IMR-90 (cell line): Measurements from ENCODE around the gene NAT8. TPM values are rescaled to one million over a fixed set of nuclear protein-coding genes. Genes with fewer than 3 reads are reported as not detected.
"Not testable (repeated sequence)": the region's sequence is repeated elsewhere in the genome, so short reads cannot be mapped to it uniquely, and the experiment has no call there.

ENCODE experiments used
- ATAC-seq: fragments of 200-7000 bp; cut with Tn5 transposase; 2 replicates; pipeline ENCODE4 v1.9.1; 2020; ENCODE audit warnings: low read depth, mild to moderate bottlenecking, moderate library complexity
- BruUV-seq: library from RNA; stranded (reverse); fragments of 400-500 nt; replicated peaks from 2 replicates; lab custom pipeline; 2021; lab: Mats Ljungman, UMichigan
- CTCF ChIA-PET: fragments of 300-600 bp; formaldehyde crosslinking; extraction: SDS; loops from one replicate; lab custom pipeline; 2021; ENCODE audit warnings: antibody characterized with exemption; lab: Yijun Ruan, JAX
- POLR2A ChIA-PET: fragments of 300-600 bp; sonication (Branson Sonifier 250); formaldehyde crosslinking; loops from one replicate; lab custom pipeline; 2022; ENCODE audit warnings: antibody characterized with exemption; ENCODE audit not compliant: unreplicated experiment; lab: Charles Lee
- DNase-seq: peaks from one replicate; pipeline ENCODE4 v3.0.0; 2013
- H2AFZ ChIP-seq: replicated peaks from 2 replicates; pipeline ENCODE3; 2013; ENCODE audit warnings: low read length, mild to moderate bottlenecking; ENCODE audit not compliant: poor library complexity
- H2AK5ac ChIP-seq: 2 replicates; pipeline ENCODE4 v1.6.1; 2013; ENCODE audit warnings: low read depth, low read length, inconsistent platforms
- H2AK9ac ChIP-seq: replicated peaks from 2 replicates; pipeline ENCODE3; 2013; ENCODE audit warnings: mild to moderate bottlenecking, low read depth, low read length, moderate library complexity; ENCODE audit not compliant: poor library complexity
- H2BK120ac ChIP-seq: 2 replicates; pipeline ENCODE4 v1.6.1; 2013; ENCODE audit warnings: low read depth, low read length, inconsistent platforms
- H2BK15ac ChIP-seq: 3 replicates; pipeline ENCODE4 v1.6.1; 2013; ENCODE audit warnings: low read depth, low read length, inconsistent platforms
- H2BK20ac ChIP-seq: 2 replicates; pipeline ENCODE4 v1.6.1; 2013; ENCODE audit warnings: low read depth, mild to moderate bottlenecking, inconsistent platforms, low read length, moderate library complexity
- H2BK5ac ChIP-seq: 2 replicates; pipeline ENCODE4 v1.6.1; 2013; ENCODE audit warnings: mild to moderate bottlenecking, low read depth, low read length, inconsistent platforms; ENCODE audit not compliant: poor library complexity, severe bottlenecking
- H3K14ac ChIP-seq: replicated peaks from 2 replicates; pipeline ENCODE4 v1.6.1; 2013; ENCODE audit warnings: low read depth, low read length, inconsistent platforms
- H3K18ac ChIP-seq: 2 replicates; pipeline ENCODE4 v1.6.1; 2013; ENCODE audit warnings: low read depth, low read length, control low read depth
- H3K23ac ChIP-seq: 2 replicates; pipeline ENCODE4 v1.6.1; 2013; ENCODE audit warnings: low read depth, low read length, inconsistent platforms
- H3K27ac ChIP-seq: 2 replicates; pipeline ENCODE4 v1.5.1; 2013; ENCODE audit warnings: mild to moderate bottlenecking, control low read depth, low read length; ENCODE audit not compliant: insufficient read depth
- H3K27me3 ChIP-seq: 2 replicates; pipeline ENCODE4 v1.6.1; 2013; ENCODE audit warnings: low read length; ENCODE audit not compliant: control insufficient read depth, insufficient read depth
- H3K36me3 ChIP-seq: 2 replicates; pipeline ENCODE4 v1.6.1; 2013; ENCODE audit warnings: low read length, mixed read lengths; ENCODE audit not compliant: control insufficient read depth, insufficient read depth
- H3K4ac ChIP-seq: 2 replicates; pipeline ENCODE4 v1.6.1; 2013; ENCODE audit warnings: low read depth, low read length, inconsistent platforms
- H3K4me1 ChIP-seq: 2 replicates; pipeline ENCODE4 v1.6.1; 2013; ENCODE audit warnings: low read length, mixed read lengths; ENCODE audit not compliant: control insufficient read depth, insufficient read depth
- H3K4me2 ChIP-seq: 2 replicates; pipeline ENCODE4 v1.6.1; 2013; ENCODE audit warnings: low read depth, mild to moderate bottlenecking, control low read depth, low read length, moderate library complexity
- H3K4me3 ChIP-seq: 2 replicates; pipeline ENCODE4 v1.5.1; 2013; ENCODE audit warnings: low read depth, mild to moderate bottlenecking, control low read depth, low read length, moderate library complexity; ENCODE audit not compliant: insufficient read depth
- H3K56ac ChIP-seq: 2 replicates; pipeline ENCODE4 v1.6.1; 2013; ENCODE audit warnings: low read length, inconsistent platforms; ENCODE audit not compliant: insufficient read depth; ENCODE audit errors: extremely low read depth
- H3K79me1 ChIP-seq, 2 experiments: 2 replicates each; pipeline ENCODE4 v1.6.1; 2013; ENCODE audit warnings: low read length in 2 of 2, inconsistent platforms in 1 of 2, low read depth in 1 of 2
- H3K9ac ChIP-seq: 2 replicates; pipeline ENCODE4 v1.6.1; 2013; ENCODE audit warnings: low read depth, low read length, control low read depth
- H3K9me1 ChIP-seq: 2 replicates; pipeline ENCODE4 v1.6.1; 2013; ENCODE audit warnings: low read length, inconsistent platforms; ENCODE audit not compliant: insufficient read depth
- H3K9me3 ChIP-seq: 2 replicates; pipeline ENCODE4 v1.6.1; 2013; ENCODE audit warnings: low read length; ENCODE audit not compliant: control insufficient read depth, insufficient read depth
- H4K20me1 ChIP-seq: 2 replicates; pipeline ENCODE4 v1.6.1; 2013; ENCODE audit warnings: low read length, inconsistent platforms; ENCODE audit not compliant: insufficient read depth
- H4K5ac ChIP-seq: 2 replicates; pipeline ENCODE4 v1.6.1; 2013; ENCODE audit warnings: mild to moderate bottlenecking, low read depth, low read length, control low read depth
- H4K8ac ChIP-seq, 2 experiments: 2 replicates each; pipeline ENCODE4 v1.6.1; 2013; ENCODE audit warnings: low read depth in 2 of 2, low read length in 2 of 2, control low read depth in 1 of 2, inconsistent platforms in 1 of 2
- H4K91ac ChIP-seq: 2 replicates; pipeline ENCODE4 v1.6.1; 2013; ENCODE audit warnings: low read depth, low read length, inconsistent platforms; ENCODE audit not compliant: insufficient read depth
- CTCF ChIP-seq: conservative IDR thresholded peaks from 2 replicates; pipeline ENCODE4 v1.5.1; 2012; ENCODE audit warnings: mild to moderate bottlenecking, low read depth, low read length, improper control_type of control experiment
- WGBS, 2 experiments: methylation state at CpG; one replicate each; pipeline versions ENCODE4 v1.1.5 to v1.1.7; 2013; ENCODE audit warnings: missing lambda C conversion rate in 2 of 2; ENCODE audit not compliant: insufficient read length in 1 of 2; ENCODE audit errors: extremely low coverage in 2 of 2; 5-methylcytosine and 5-hydroxymethylcytosine counted together
- dilution Hi-C: fragments of 300-500 bp; cut with HindIII; formaldehyde crosslinking; loops from one replicate; pipeline ENCODE4 v1.14.3; 2018; ENCODE audit warnings: low sequenced_read_pairs; ENCODE audit not compliant: unreplicated experiment
- in situ Hi-C: fragments of 300-500 bp; cut with MboI; formaldehyde crosslinking; loops from 3 replicates; pipeline ENCODE4 v1.14.3; 2019; ENCODE audit warnings: low sequenced_read_pairs, inconsistent platforms, mixed read lengths
- intact Hi-C: fragments of 100-400 bp; cut with micrococcal nuclease; formaldehyde crosslinking; loops from 2 replicates; pipeline ENCODE4 v1.10.0; 2022
- polyA plus RNA-seq, 3 experiments: library from polyadenylated mRNA; depleted of rRNA; stranded (reverse); fragments of >200 nt; gene quantifications; 2 replicates each; pipeline ENCODE4 v1.2.3, GENCODE V29; 2012; ENCODE audit warnings: low replicate concordance in 1 of 3
- total RNA-seq: library from RNA; depleted of rRNA; stranded (reverse); fragments of >200 nt; gene quantifications from 2 replicates; pipeline ENCODE4 v1.2.3, GENCODE V29; 2012

The NAT8 gene
- total and polyA plus RNA-seq, 2 of the 4 experiments (the other 2 are of a cell fraction): not detected

GRCh38 chr2:73690372-73691088 is 48.3 kb upstream of the NAT8 start:
- H3K9ac ChIP-seq, intact Hi-C loops, H2AK9ac ChIP-seq, H3K27ac ChIP-seq, H2AK5ac ChIP-seq, H3K4me2 ChIP-seq, H3K56ac ChIP-seq, H3K4me3 ChIP-seq, H3K14ac ChIP-seq, dilution Hi-C loops, H4K91ac ChIP-seq, H2BK5ac ChIP-seq, H3K18ac ChIP-seq, H4K20me1 ChIP-seq, POLR2A ChIA-PET, H2BK20ac ChIP-seq, H3K9me3 ChIP-seq, H3K27me3 ChIP-seq, H2BK120ac ChIP-seq, H3K4me1 ChIP-seq, CTCF ChIA-PET, H3K36me3 ChIP-seq, H4K5ac ChIP-seq, H3K23ac ChIP-seq, H3K9me1 ChIP-seq, in situ Hi-C loops, H4K8ac ChIP-seq, H2AFZ ChIP-seq, H3K4ac ChIP-seq, BruUV-seq, H3K79me1 ChIP-seq, H2BK15ac ChIP-seq: not testable (repeated sequence)
- WGBS, 2 experiments: no CpG with 5 or more reads among the region's 4 CpGs
- DNase-seq (peak; percentile 13), ATAC-seq (peak; percentile 96)
- TF ChIP-seq CTCF: peak; percentile 40

- H2BK5ac ChIP-seq, H2AFZ ChIP-seq, H3K27me3 ChIP-seq, intact Hi-C loops, H2BK120ac ChIP-seq, H3K4ac ChIP-seq, H2AK5ac ChIP-seq, DNase-seq, H3K4me3 ChIP-seq, BruUV-seq, H3K23ac ChIP-seq, H4K5ac ChIP-seq, H3K56ac ChIP-seq, H4K8ac ChIP-seq, POLR2A ChIA-PET, ATAC-seq, H3K9me3 ChIP-seq, H3K79me1 ChIP-seq, H3K14ac ChIP-seq, H3K36me3 ChIP-seq, in situ Hi-C loops, H4K20me1 ChIP-seq, H2AK9ac ChIP-seq, CTCF ChIA-PET, H4K91ac ChIP-seq, dilution Hi-C loops, H2BK15ac ChIP-seq, H3K9ac ChIP-seq, H3K9me1 ChIP-seq, H3K4me1 ChIP-seq, H2BK20ac ChIP-seq, H3K4me2 ChIP-seq, H3K27ac ChIP-seq, H3K18ac ChIP-seq: not testable (repeated sequence)
- 80% methylated on average over 1 of the region's 5 CpGs; no CpG with 5 or more reads in 1 of the 2 experiments for WGBS, 2 experiments
Measured at GRCh38 chr2:73688494-73688893, 46.3 kb upstream of the NAT8 start.
